MM.1S (cell line): ENCODE results near the gene SUCLA2.

ENCODE experiments used
- CTCF ChIP-seq: fragments of 300-600 bp; sonication (generic); IDR thresholded peaks from 2 replicates; pipeline ENCODE4 v1.5.1; 2016; ENCODE audit warnings: antibody characterized with exemption, low read length, mixed read lengths
- EZH2 ChIP-seq: fragments of 300-600 bp; sonication (generic); optimal IDR thresholded peaks from 2 replicates; pipeline ENCODE3; 2017; ENCODE audit warnings: low read depth, mild to moderate bottlenecking, antibody characterized with exemption, low read length, mixed read lengths
- EZH2phosphoT487 ChIP-seq: fragments of 300-600 bp; sonication (generic); IDR thresholded peaks from 2 replicates; pipeline ENCODE4 v1.6.1; 2018; ENCODE audit warnings: antibody characterized with exemption, low read length

DNA sequence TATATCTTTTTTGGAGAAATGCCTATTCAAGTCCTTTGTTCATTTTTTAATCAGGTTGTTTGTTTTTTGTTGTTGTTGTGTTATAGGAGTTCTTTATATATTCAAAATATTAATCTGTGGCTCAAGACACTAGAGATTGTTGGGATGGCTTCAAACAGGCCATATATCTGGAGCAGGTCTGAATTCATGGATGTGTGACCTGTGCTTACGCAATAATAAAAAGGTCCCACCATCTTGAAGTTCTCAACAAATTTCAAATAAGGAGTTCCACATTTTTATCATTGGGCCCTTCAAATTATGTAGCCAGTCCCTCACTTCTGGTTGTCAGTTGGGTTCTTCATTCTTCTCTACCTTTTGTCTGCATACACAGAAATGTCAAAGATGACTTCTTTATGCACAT is 18.7 kb upstream of the SUCLA2 start:
- no peak for TF ChIP-seq CTCF
- no peak for TF ChIP-seq EZH2
- TF ChIP-seq EZH2phosphoT487: no peak
